Measurements from ENCODE around the gene TIMP1.

Gene TIMP1

DNA sequence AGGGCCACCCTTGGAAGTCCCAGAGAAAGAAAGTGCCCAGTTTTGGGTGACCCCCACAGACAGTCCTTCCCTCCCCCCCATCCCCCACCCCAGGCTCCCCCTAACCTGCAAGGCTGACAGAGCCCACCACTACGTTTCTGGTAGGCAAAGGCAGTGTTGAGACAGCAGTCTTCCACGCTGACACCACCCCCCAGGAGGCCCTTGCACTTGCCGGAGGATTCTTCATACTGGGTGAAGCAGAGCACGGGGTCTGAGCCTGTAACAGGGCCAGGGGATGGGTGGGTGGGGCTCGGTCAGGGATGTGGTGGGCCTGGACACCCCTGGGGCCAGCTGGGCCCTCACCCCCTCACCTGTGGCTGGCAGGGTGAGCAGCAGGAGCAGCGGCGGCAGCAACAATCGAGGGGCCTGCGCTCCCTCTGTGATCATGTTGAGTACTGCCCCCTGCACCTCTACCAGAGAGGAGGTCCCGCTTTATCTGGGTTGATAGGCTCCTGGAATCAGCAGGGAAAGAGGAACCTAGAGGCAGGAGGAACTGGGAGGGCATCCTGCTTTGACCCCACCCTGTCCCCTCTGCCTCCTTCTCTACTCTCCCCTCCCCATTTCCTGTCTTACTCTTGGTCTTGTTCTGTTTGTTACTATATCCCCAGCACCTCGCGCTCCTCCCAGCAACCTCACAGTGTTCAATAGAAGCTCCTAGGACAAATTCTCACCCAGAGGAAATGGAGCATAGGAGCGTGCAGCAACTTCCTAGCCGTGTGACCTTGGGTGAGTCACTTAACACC is 47.4 kb downstream of the TIMP1 start, which contains the start of gene CFP:
TSS of gene CFP (minus strand) at position 512 of the 782 bp plus-strand sequence. CDS start at position 426, 86 bp downstream.
- no peak for TF ChIP-seq EZH2 (IDR thresholded peaks at IDR 0.05)
- TF ChIP-seq POLR2AphosphoS5 (IDR thresholded peaks at IDR 0.05; ENCODE audit: borderline replicate concordance, low read depth, low read length) = no peak
- TF ChIP-seq FOXP2 (optimal IDR thresholded peaks at IDR 0.05; ENCODE audit: control extremely low read depth, extremely low read length, insufficient read depth) = no peak
- Histone ChIP-seq H3K4me3 (no peak within 1 kb of the TSS), H3K9me3 (ENCODE audit: low read depth, low read length) (no peaks in the 10 kb centered on the region), H3K27ac (no peak within 1 kb of the TSS), H3K36me3 (ENCODE audit: insufficient read depth, low read length) (no peaks in the 10 kb centered on the region), H3K9ac (ENCODE audit: insufficient read length) (no peak within 1 kb of the TSS)
- no peak for DNase-seq (ENCODE audit: low read depth, low spot score)

DNA sequence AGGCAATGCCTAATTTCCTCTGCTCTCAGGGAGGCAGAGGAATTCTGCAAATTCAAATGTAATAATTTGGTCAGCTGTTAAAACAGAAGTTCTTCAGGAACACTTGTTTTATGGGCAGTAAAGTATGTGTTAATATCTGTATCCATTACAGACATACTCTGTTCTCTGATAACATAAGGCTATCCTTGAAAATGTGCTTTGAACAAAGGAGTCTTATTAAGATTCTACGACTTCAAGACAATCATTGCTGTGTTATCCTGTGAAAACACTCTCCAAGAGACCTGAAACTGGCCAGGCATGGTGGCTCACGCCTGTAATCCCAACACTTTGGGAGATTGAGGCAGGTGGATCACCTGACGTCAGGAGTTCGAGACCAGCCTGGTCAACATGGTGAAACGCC is 49.4 kb downstream of the TIMP1 start:
- no peaks in the 10 kb centered on the region; the same call in 1 of the 2 replicates for H3K36me3 ChIP-seq (ENCODE audit: insufficient read depth, low read length)
- TF ChIP-seq EZH2 (IDR thresholded peaks at IDR 0.05) = no peak
- no peak for TF ChIP-seq FOXP2 (optimal IDR thresholded peaks at IDR 0.05; ENCODE audit: control extremely low read depth, extremely low read length, insufficient read depth)
- no peak for TF ChIP-seq POLR2AphosphoS5 (IDR thresholded peaks at IDR 0.05; ENCODE audit: borderline replicate concordance, low read depth, low read length)
- H3K4me3 ChIP-seq = no peak overlapping the region
- DNase-seq (ENCODE audit: low read depth, low spot score) = no peak
- no peaks in the 10 kb centered on the region for H3K9me3 ChIP-seq (ENCODE audit: low read depth, low read length)
- H3K9ac ChIP-seq (ENCODE audit: insufficient read length) = no peak overlapping the region
- H3K27ac ChIP-seq = no peak overlapping the region

DNA sequence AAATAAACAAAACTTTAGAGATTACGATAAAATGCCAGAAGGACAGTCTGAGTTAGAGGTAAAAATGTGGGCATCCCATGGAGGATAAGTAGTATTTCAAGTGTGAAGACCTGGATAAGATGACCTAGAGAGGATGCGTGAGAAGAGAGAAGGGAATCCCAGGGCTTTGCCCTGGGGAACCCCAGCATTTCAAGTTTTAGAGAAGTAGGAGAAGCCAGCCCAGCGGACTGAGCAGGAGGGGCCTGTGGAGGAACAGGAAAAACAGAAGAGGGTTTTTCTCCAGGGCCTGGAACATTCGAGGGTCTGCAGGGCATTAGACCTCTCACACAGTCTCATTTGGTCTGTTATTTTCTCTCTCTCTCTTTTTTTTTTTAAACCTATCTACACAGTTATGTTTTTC is 50.4 kb downstream of the TIMP1 start:
- no peak overlapping the region for H3K9ac ChIP-seq (ENCODE audit: insufficient read length)
- H3K4me3 ChIP-seq = no peak overlapping the region
- H3K9me3 ChIP-seq (ENCODE audit: low read depth, low read length) = no peaks in the 10 kb centered on the region
- no peak for TF ChIP-seq FOXP2 (optimal IDR thresholded peaks at IDR 0.05; ENCODE audit: control extremely low read depth, extremely low read length, insufficient read depth)
- TF ChIP-seq POLR2AphosphoS5 (IDR thresholded peaks at IDR 0.05; ENCODE audit: borderline replicate concordance, low read depth, low read length) = no peak
- no peak for TF ChIP-seq EZH2 (IDR thresholded peaks at IDR 0.05)
- no peak overlapping the region for H3K27ac ChIP-seq
- DNase-seq (ENCODE audit: low read depth, low spot score) = no peak
- H3K36me3 ChIP-seq (ENCODE audit: insufficient read depth, low read length) = peaks cover 3% of the 10 kb centered on the region; the same call in 1 of the 2 replicates

DNA sequence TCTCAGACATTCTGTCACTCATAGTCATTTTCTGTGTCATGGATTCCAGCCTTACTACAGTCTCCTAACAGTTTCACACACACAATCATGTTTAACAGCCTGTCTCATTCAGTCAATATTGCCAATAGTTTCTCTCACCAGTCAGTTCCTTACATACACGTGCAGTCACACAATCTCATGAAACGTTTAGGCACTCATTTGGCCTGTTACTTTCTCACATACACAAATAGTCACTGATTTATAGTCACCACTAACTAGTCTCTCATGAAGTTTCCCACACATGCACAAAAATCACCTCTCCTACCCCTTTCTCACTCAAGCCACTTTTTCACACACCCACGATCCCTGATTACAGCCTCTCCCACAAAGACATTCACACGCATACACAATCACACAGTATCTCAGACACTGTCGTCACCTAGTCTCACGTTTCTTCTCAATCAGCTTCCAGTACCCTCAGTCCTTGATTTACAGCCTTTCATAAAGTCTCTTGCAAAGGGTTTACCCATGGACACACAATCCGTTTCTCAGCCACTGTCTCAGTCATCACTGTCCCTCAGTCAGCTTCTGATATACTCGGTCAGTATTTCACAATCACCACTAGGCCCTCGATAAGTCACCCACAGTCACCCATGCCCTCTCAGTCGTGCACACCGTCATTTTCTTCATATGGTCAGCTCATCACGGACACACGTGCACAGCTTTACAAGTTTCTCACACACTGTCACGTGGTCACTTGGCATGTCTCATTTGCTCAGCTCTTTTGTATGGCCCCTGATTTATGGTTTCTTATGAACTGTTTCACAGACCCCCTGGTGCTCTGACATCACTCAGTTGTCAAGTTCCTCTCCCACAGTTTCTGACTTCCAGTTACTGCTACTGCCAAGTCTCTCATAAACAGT is 51.7 kb downstream of the TIMP1 start:
- Histone ChIP-seq H3K9me3 (ENCODE audit: low read depth, low read length) (no peaks in the 10 kb centered on the region), H3K9ac (ENCODE audit: insufficient read length) (no peak overlapping the region), H3K27ac (no peak overlapping the region), H3K4me3 (no peak overlapping the region), H3K36me3 (ENCODE audit: insufficient read depth, low read length) (peaks cover 6% of the 10 kb centered on the region; the same call in 1 of the 2 replicates)
- TF ChIP-seq EZH2 (IDR thresholded peaks at IDR 0.05) = no peak
- TF ChIP-seq FOXP2 (optimal IDR thresholded peaks at IDR 0.05; ENCODE audit: control extremely low read depth, extremely low read length, insufficient read depth) = no peak
- no peak for TF ChIP-seq POLR2AphosphoS5 (IDR thresholded peaks at IDR 0.05; ENCODE audit: borderline replicate concordance, low read depth, low read length)
- DNase-seq (ENCODE audit: low read depth, low spot score) = no peak

DNA sequence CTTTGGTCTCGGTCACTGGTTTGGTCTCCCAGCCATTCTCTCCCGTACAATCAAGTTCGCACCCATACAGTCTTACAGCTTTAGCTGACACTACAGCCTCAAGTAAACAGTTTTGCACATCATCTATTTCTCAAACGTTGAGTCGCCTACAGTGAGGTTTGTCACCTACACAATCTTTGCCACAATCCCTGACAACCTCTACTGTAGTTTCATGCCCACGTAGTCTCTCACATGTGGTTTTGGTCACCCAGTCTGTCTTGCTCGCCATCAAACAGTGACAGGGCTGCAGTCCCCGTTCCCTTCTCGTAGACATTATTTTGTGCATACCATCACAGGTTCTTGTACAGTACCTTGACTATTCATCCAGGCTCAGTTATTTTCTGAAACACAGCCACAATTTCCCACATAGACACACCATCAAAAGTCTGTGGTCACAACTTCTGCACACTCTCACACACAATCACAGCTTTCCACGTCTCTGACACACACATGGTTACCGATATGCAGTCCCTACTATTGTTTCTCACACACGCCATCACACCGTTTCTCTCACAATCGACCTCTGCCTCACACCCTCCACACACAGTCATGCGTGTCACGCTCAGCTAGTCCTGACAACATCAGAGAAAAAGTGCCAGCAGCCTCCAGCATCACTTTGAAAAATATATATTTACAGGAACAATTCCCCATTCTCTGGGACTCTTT is 52.8 kb downstream of the TIMP1 start:
- Histone ChIP-seq H3K4me3 (no peak overlapping the region), H3K9me3 (ENCODE audit: low read depth, low read length) (no peaks in the 10 kb centered on the region), H3K27ac (no peak overlapping the region), H3K9ac (ENCODE audit: insufficient read length) (no peak overlapping the region), H3K36me3 (ENCODE audit: insufficient read depth, low read length) (peaks cover 17% of the 10 kb centered on the region)
- TF ChIP-seq FOXP2 (optimal IDR thresholded peaks at IDR 0.05; ENCODE audit: control extremely low read depth, extremely low read length, insufficient read depth) (no peak), POLR2AphosphoS5 (IDR thresholded peaks at IDR 0.05; ENCODE audit: borderline replicate concordance, low read depth, low read length) (no peak), EZH2 (IDR thresholded peaks at IDR 0.05) (no peak)
- DNase-seq (ENCODE audit: low read depth, low spot score) = no peak
